ENCODE measurements around the gene MED19. TPM values are rescaled to one million over a fixed set of nuclear protein-coding genes. Genes with fewer than 3 reads are reported as not detected.
A peak's percentile ranks its signal among the peaks of the same experiment; 100 is the strongest.

MED19 gene
- total RNA-seq, result 18.9 to 20.0 TPM (median 19.4 TPM) in 3 replicates
- long read RNA-seq, transcript MED19-202 (5 exons, 1,203 nt), result major isoform, 53 of 55 reads
- long read RNA-seq, partial matches to known transcripts, result 0 of 55 reads
- long read RNA-seq, other reads (novel, unspliced or antisense), result 0 of 55 reads

GRCh38 chr11:57711414-57712255 lies at the start of gene MED19:
MED19 (minus strand) TSS chr11:57712215; CDS start chr11:57712179, 36 bp downstream.
- Mint-ChIP-seq H3K27me3 (ENCODE audit: low read depth) (no peaks in the 10 kb centered on the region), H3K9me3 (ENCODE audit: low read depth) (no peaks in the 10 kb centered on the region), H3K27ac (ENCODE audit: unreplicated experiment) (peak within 1 kb of the TSS; percentile 97), H3K36me3 (ENCODE audit: low read depth) (peaks cover 2% of the 10 kb centered on the region), H3K4me1 (ENCODE audit: low read depth) (peaks cover 38% of the 10 kb centered on the region), H3K4me3 (ENCODE audit: unreplicated experiment) (peak within 1 kb of the TSS; percentile 98)
- no peak for DNase-seq (ENCODE audit: low spot score)
- no peak for TF ChIP-seq CTCF (IDR thresholded peaks at IDR 0.05)

- no peak for DNase-seq (ENCODE audit: low spot score)
- no peak overlapping the region for H3K27ac Mint-ChIP-seq (ENCODE audit: unreplicated experiment)
- H3K36me3 Mint-ChIP-seq (ENCODE audit: low read depth), result no peaks in the 10 kb centered on the region
- H3K9me3 Mint-ChIP-seq (ENCODE audit: low read depth), result no peaks in the 10 kb centered on the region
- H3K4me3 Mint-ChIP-seq (ENCODE audit: unreplicated experiment), result no peak overlapping the region
- H3K27me3 Mint-ChIP-seq (ENCODE audit: low read depth), result no peaks in the 10 kb centered on the region
- TF ChIP-seq CTCF (IDR thresholded peaks at IDR 0.05), result no peak
- peaks cover 5% of the 10 kb centered on the region for H3K4me1 Mint-ChIP-seq (ENCODE audit: low read depth)
Measured at GRCh38 chr11:57758174-57758573, 46.2 kb upstream of the MED19 start.

GRCh38 chr11:57752954-57753353 lies 40.9 kb upstream of the MED19 start:
- Mint-ChIP-seq H3K27me3 (ENCODE audit: low read depth) (no peaks in the 10 kb centered on the region), H3K4me1 (ENCODE audit: low read depth) (peaks cover 5% of the 10 kb centered on the region)
- TF ChIP-seq CTCF (IDR thresholded peaks at IDR 0.05), result no peak

GRCh38 chr11:57751676-57752253 lies 39.8 kb upstream of the MED19 start, which contains the start of gene BTBD18:
BTBD18 (minus strand) TSS chr11:57751819; CDS start chr11:57751188, 631 bp downstream.
- Mint-ChIP-seq H3K4me3 (ENCODE audit: unreplicated experiment) (no peak within 1 kb of the TSS), H3K27me3 (ENCODE audit: low read depth) (no peaks in the 10 kb centered on the region), H3K9me3 (ENCODE audit: low read depth) (no peaks in the 10 kb centered on the region), H3K4me1 (ENCODE audit: low read depth) (peaks cover 5% of the 10 kb centered on the region), H3K36me3 (ENCODE audit: low read depth) (no peaks in the 10 kb centered on the region), H3K27ac (ENCODE audit: unreplicated experiment) (no peak within 1 kb of the TSS)
- no peak for DNase-seq (ENCODE audit: low spot score)
- peak; percentile 82 for TF ChIP-seq CTCF (IDR thresholded peaks at IDR 0.05)

More at GRCh38 chr11:57752954-57753353, 40.9 kb upstream of the MED19 start:
- Mint-ChIP-seq H3K4me3 (ENCODE audit: unreplicated experiment) (no peak overlapping the region), H3K9me3 (ENCODE audit: low read depth) (no peaks in the 10 kb centered on the region), H3K27ac (ENCODE audit: unreplicated experiment) (no peak overlapping the region), H3K36me3 (ENCODE audit: low read depth) (no peaks in the 10 kb centered on the region)
- no peak for DNase-seq (ENCODE audit: low spot score)

DNA sequence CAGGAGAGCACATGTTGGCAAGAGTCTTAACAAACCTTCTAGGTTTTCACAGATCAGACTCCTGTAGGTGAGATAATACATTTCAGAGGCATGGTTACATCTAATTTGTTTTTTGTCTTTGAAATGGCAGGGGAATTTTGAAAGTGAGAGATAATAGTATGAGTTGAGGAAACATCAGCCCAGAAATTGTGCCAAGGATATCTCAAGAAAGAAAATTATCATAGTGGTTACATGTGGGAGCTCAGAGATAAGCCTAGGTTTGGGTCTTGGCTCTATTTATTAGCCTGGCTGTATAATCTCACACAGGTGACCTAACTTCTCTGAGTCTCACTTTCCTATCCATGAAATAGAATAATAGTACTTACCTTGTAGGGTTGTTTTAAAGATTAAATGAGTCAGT lies 39.2 kb upstream of the MED19 start:
- Mint-ChIP-seq H3K27ac (ENCODE audit: unreplicated experiment) (no peak overlapping the region), H3K4me3 (ENCODE audit: unreplicated experiment) (no peak overlapping the region), H3K9me3 (ENCODE audit: low read depth) (no peaks in the 10 kb centered on the region), H3K36me3 (ENCODE audit: low read depth) (no peaks in the 10 kb centered on the region), H3K27me3 (ENCODE audit: low read depth) (no peaks in the 10 kb centered on the region), H3K4me1 (ENCODE audit: low read depth) (peaks cover 5% of the 10 kb centered on the region)
- no peak for TF ChIP-seq CTCF (IDR thresholded peaks at IDR 0.05)
- DNase-seq (ENCODE audit: low spot score), result no peak
